ENCODE results near the gene GK.
A peak's percentile ranks its signal among the peaks of the same experiment; 100 is the strongest.

Gene GK

GRCh38 chrX:30620125-30620524 is 33.1 kb upstream of the GK start:
- TF ChIP-seq CTCF (IDR thresholded peaks at IDR 0.05), result no peak

GRCh38 chrX:30620980-30621618 is 32.1 kb upstream of the GK start:
- no peak for TF ChIP-seq CTCF (IDR thresholded peaks at IDR 0.05)

- TF ChIP-seq CTCF (IDR thresholded peaks at IDR 0.05), result no peak
Measured at GRCh38 chrX:30622361-30622760, 30.9 kb upstream of the GK start.

GRCh38 chrX:30626402-30626801 is 26.8 kb upstream of the GK start:
- TF ChIP-seq CTCF (IDR thresholded peaks at IDR 0.05), result no peak

GRCh38 chrX:30627818-30628652 is 25.2 kb upstream of the GK start:
- TF ChIP-seq CTCF (IDR thresholded peaks at IDR 0.05), result no peak

GRCh38 chrX:30635630-30636029 is 17.6 kb upstream of the GK start:
- peak; percentile 43; the same call in 1 of the 2 replicates for TF ChIP-seq CTCF (IDR thresholded peaks at IDR 0.05)

GRCh38 chrX:30637874-30638815 is 15.1 kb upstream of the GK start:
- TF ChIP-seq CTCF (IDR thresholded peaks at IDR 0.05), result no peak
